ENCODE results near the gene CAPN7. TPM values are rescaled to one million over a fixed set of nuclear protein-coding genes. Genes with fewer than 3 reads are reported as not detected.

Gene CAPN7
- total RNA-seq, 1 donor from 2014 or later: 16.1 TPM

- H3K4me3 ChIP-seq (ENCODE audit: low read depth, low read length): no peak overlapping the region
- no peak for TF ChIP-seq CTCF (conservative IDR thresholded peaks at IDR 0.05; ENCODE audit: low read depth, low read length)
- no peak for DNase-seq (ENCODE audit: low read depth)
Observed at GRCh38 chr3:15294929-15295328, 88.9 kb downstream of the CAPN7 start.

- no peak overlapping the region for H3K4me3 ChIP-seq (ENCODE audit: low read depth, low read length)
- no peak for TF ChIP-seq CTCF (conservative IDR thresholded peaks at IDR 0.05; ENCODE audit: low read depth, low read length)
- DNase-seq (ENCODE audit: low read depth): peak; percentile 63
Observed at GRCh38 chr3:15295506-15295905, 89.5 kb downstream of the CAPN7 start.

- DNase-seq (ENCODE audit: low read depth): no peak
- TF ChIP-seq CTCF (conservative IDR thresholded peaks at IDR 0.05; ENCODE audit: low read depth, low read length): no peak
Observed at GRCh38 chr3:15297608-15298350, 91.7 kb downstream of the CAPN7 start.

GRCh38 chr3:15298504-15298903, 92.5 kb downstream of the CAPN7 start:
- no peak for TF ChIP-seq CTCF (conservative IDR thresholded peaks at IDR 0.05; ENCODE audit: low read depth, low read length)
- H3K4me3 ChIP-seq (ENCODE audit: low read depth, low read length): no peak overlapping the region
- no peak for DNase-seq (ENCODE audit: low read depth)

More at GRCh38 chr3:15297608-15298350, 91.7 kb downstream of the CAPN7 start:
- no peak overlapping the region for H3K4me3 ChIP-seq (ENCODE audit: low read depth, low read length)

GRCh38 chr3:15299036-15299435, 93.0 kb downstream of the CAPN7 start:
- DNase-seq (ENCODE audit: low read depth): no peak
- no peak overlapping the region for H3K4me3 ChIP-seq (ENCODE audit: low read depth, low read length)
- no peak for TF ChIP-seq CTCF (conservative IDR thresholded peaks at IDR 0.05; ENCODE audit: low read depth, low read length)

- no peak overlapping the region for H3K4me3 ChIP-seq (ENCODE audit: low read depth, low read length)
- TF ChIP-seq CTCF (conservative IDR thresholded peaks at IDR 0.05; ENCODE audit: low read depth, low read length): no peak
- peak; percentile 67 for DNase-seq (ENCODE audit: low read depth)
Observed at GRCh38 chr3:15300323-15301078, 94.5 kb downstream of the CAPN7 start.
